H7 (cell line): ENCODE data around the gene SKIL. TPM values are rescaled to one million over a fixed set of nuclear protein-coding genes. Genes with fewer than 3 reads are reported as not detected.
A peak's percentile ranks its signal among the peaks of the same experiment; 100 is the strongest.
"Not testable (repeated sequence)": the region's sequence is repeated elsewhere in the genome, so short reads cannot be mapped to it uniquely, and the experiment has no call there.

ENCODE experiments used
- DNase-seq: peaks from one replicate; pipeline ENCODE4 v3.0.0; 2012
- H3K27me3 ChIP-seq: 2 replicates; pipeline ENCODE4 v1.6.0; 2011; ENCODE audit warnings: mild to moderate bottlenecking, low read length; ENCODE audit not compliant: control insufficient read depth, insufficient read depth
- H3K36me3 ChIP-seq: replicated peaks from 2 replicates; pipeline ENCODE4 v1.5.1; 2011; ENCODE audit warnings: low read length; ENCODE audit not compliant: control insufficient read depth, insufficient read depth
- H3K4me3 ChIP-seq: 2 replicates; pipeline ENCODE4 v1.5.1; 2011; ENCODE audit warnings: low read depth, mild to moderate bottlenecking, control low read depth, low read length, moderate library complexity; ENCODE audit not compliant: insufficient read depth
- total RNA-seq: library from RNA; depleted of rRNA; stranded (reverse); fragments of >200 nt; shearing (Covaris generic); gene quantifications from 2 replicates; pipeline ENCODE4 v1.2.3, GENCODE V29; 2014

Gene SKIL
- total RNA-seq, 1 experiment from 2014 or later = 102 TPM

- Histone ChIP-seq H3K27me3 (no peaks in the 10 kb centered on the region), H3K36me3 (no peaks in the 10 kb centered on the region), H3K4me3 (no peak overlapping the region)
- DNase-seq = no peak
Observed at GRCh38 chr3:170338690-170339340, 18.7 kb upstream of the SKIL start.

GRCh38 chr3:170342273-170342672 is 15.2 kb upstream of the SKIL start:
- not testable (repeated sequence) for DNase-seq, H3K4me3 ChIP-seq, H3K27me3 ChIP-seq, H3K36me3 ChIP-seq

- not testable (repeated sequence) for H3K27me3 ChIP-seq, H3K4me3 ChIP-seq, H3K36me3 ChIP-seq, DNase-seq
Observed at GRCh38 chr3:170343859-170344258, 13.7 kb upstream of the SKIL start.

- Histone ChIP-seq H3K36me3 (no peaks in the 10 kb centered on the region), H3K27me3 (no peaks in the 10 kb centered on the region), H3K4me3 (no peak overlapping the region)
- no peak for DNase-seq
Observed at GRCh38 chr3:170344971-170345370, 12.5 kb upstream of the SKIL start.

GRCh38 chr3:170346481-170347392 is 10.8 kb upstream of the SKIL start:
- no peak for DNase-seq
- H3K4me3 ChIP-seq = no peak overlapping the region
- H3K27me3 ChIP-seq = no peaks in the 10 kb centered on the region
- no peaks in the 10 kb centered on the region for H3K36me3 ChIP-seq

GRCh38 chr3:170350515-170351413 is 6.8 kb upstream of the SKIL start:
- no peaks in the 10 kb centered on the region for H3K27me3 ChIP-seq
- DNase-seq = no peak
- no peak overlapping the region for H3K4me3 ChIP-seq
- no peaks in the 10 kb centered on the region for H3K36me3 ChIP-seq

- Histone ChIP-seq H3K4me3 (no peak overlapping the region), H3K36me3 (no peaks in the 10 kb centered on the region), H3K27me3 (no peaks in the 10 kb centered on the region)
- no peak for DNase-seq
Observed at GRCh38 chr3:170352936-170353335, 4.6 kb upstream of the SKIL start.

- no peaks in the 10 kb centered on the region for H3K36me3 ChIP-seq
- no peak overlapping the region for H3K4me3 ChIP-seq
- no peak for DNase-seq
- no peaks in the 10 kb centered on the region for H3K27me3 ChIP-seq
Observed at GRCh38 chr3:170353485-170353884, 4.0 kb upstream of the SKIL start.

GRCh38 chr3:170354760-170355159 is 2.8 kb upstream of the SKIL start:
- no peak overlapping the region for H3K4me3 ChIP-seq
- no peaks in the 10 kb centered on the region for H3K27me3 ChIP-seq
- no peak for DNase-seq
- peaks cover 2% of the 10 kb centered on the region for H3K36me3 ChIP-seq

GRCh38 chr3:170355738-170356595 is 1.5 kb upstream of the SKIL start:
- Histone ChIP-seq H3K27me3 (no peaks in the 10 kb centered on the region), H3K4me3 (peak overlapping the region; percentile 36), H3K36me3 (peaks cover 13% of the 10 kb centered on the region)
- DNase-seq = peak; percentile 47

- Histone ChIP-seq H3K36me3 (peaks cover 17% of the 10 kb centered on the region), H3K27me3 (no peaks in the 10 kb centered on the region), H3K4me3 (peak overlapping the region; percentile 36)
- peak; percentile 93 for DNase-seq
Observed at GRCh38 chr3:170356596-170357175, 829 bp upstream of the SKIL start.

- peaks cover 23% of the 10 kb centered on the region for H3K36me3 ChIP-seq
- peak; percentile 75 for DNase-seq
- peak overlapping the region; percentile 95 for H3K4me3 ChIP-seq
- no peaks in the 10 kb centered on the region for H3K27me3 ChIP-seq
Observed at GRCh38 chr3:170358042-170359010, 811 bp downstream of the SKIL start.
